Uterus (tissue), 4 donors: ENCODE data around the gene SLC17A9. TPM values are rescaled to one million over a fixed set of nuclear protein-coding genes. Genes with fewer than 3 reads are reported as not detected.

ENCODE experiments used
- DNase-seq, 2 donors: peaks; one replicate each; pipeline ENCODE4 v3.0.0-alpha.2; 2019 to 2020
- H3K27ac ChIP-seq, 2 donors: fragments of 200-600 bp; sonication (generic); 1 replicate in 1 of 2; 2 replicates in 1 of 2; pipeline ENCODE4 v1.5.1; 2016 to 2018
- H3K27me3 ChIP-seq, 2 donors: fragments of 200-600 bp; sonication (generic); one replicate each; pipeline ENCODE4 v1.5.1; 2018 to 2019; ENCODE audit warnings: control low read depth in 1 of 2
- H3K36me3 ChIP-seq, 2 donors: fragments of 200-600 bp; sonication (generic); one replicate each; pipeline ENCODE4 v1.5.1; 2019; ENCODE audit warnings: control low read depth in 1 of 2
- H3K4me1 ChIP-seq, 2 donors: fragments of 200-600 bp; sonication (generic); one replicate each; pipeline ENCODE4 v1.5.1; 2018 to 2019; ENCODE audit warnings: control low read depth in 1 of 2
- H3K4me3 ChIP-seq, 2 donors: fragments of 200-600 bp; sonication (generic); 1 replicate in 1 of 2; 2 replicates in 1 of 2; pipeline ENCODE4 v1.5.1; 2018 to 2019; ENCODE audit warnings: mild to moderate bottlenecking in 1 of 2
- H3K9me3 ChIP-seq, 2 donors: fragments of 200-600 bp; sonication (generic); one replicate each; pipeline ENCODE4 v1.5.1; 2019; ENCODE audit warnings: control low read depth in 1 of 2
- POLR2A ChIP-seq, 2 donors: fragments of 450-650 bp; IDR thresholded peaks; one replicate each; pipeline ENCODE4 v1.6.1; 2016; ENCODE audit warnings: antibody characterized with exemption in 2 of 2, mild to moderate bottlenecking in 1 of 2, moderate library complexity in 1 of 2
- intact Hi-C: fragments of 100-400 bp; cut with DNase I; formaldehyde crosslinking; loops from one replicate; pipeline ENCODE4 v1.15.1; 2023; ENCODE audit warnings: low total_unique reads
- total RNA-seq, 4 donors: library from RNA; depleted of rRNA in 3 of 4; stranded (reverse); fragments of >200 nt in 3 of 4; gene quantifications; one replicate each; pipeline versions ENCODE4 v1.1.0 to v1.2.4, GENCODE V29; 2014 to 2023
- TF ChIP-seq, protein P1 (sequence below), 4 experiments: fragments of 200-600 bp in 2 of 4; fragments of 450-650 bp in 2 of 4; sonication (generic) in 2 of 4; IDR thresholded peaks; one replicate each; pipeline ENCODE4 v1.5.1; 2016 to 2019; ENCODE audit warnings: antibody characterized with exemption in 4 of 4, mild to moderate bottlenecking in 2 of 4, moderate library complexity in 1 of 4
- donor health status: DM: yes; HTN: yes; CAD: no.

SLC17A9 gene
- total RNA-seq, 4 donors from 2014 or later = 0.26 to 5.4 (median 1.6) TPM; not detected in 1

DNA sequence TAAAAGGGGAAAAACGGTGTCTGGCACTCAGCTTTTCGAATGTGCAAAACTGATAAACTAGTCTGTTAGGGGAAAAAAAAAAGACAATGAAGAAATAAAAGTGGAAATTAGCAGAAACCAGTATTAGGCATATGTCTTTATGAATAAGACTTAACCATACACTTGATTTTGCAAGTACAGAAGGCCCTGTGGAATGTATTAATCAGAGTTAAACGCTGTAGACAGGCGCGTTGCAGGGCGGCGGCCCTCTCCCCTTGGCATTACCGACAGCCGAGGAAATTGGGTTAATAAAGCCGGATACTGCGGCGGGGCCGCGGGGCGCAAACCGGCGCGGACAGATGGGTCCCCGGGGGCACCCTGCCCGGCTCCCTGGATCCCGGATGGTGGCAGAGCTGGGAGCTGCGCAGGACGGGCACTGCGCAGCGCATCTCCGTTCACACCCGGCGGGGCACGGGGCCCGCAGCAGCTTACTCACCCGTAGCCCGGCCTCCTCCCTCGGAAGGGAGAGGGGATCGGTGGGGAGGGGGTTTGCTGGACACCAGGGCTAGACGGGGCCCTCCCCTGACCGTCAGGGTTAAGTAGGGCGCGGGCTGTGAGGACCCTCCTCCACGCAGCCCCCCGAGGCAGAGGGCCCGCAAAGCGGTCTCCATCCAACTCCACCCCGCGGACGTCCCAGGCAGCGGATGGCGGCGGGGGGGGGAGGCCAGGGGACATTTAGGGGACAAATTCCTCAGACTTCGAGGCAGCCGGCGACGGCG, 52.3 kb downstream of the SLC17A9 start:
- TF ChIP-seq, protein P1, sequence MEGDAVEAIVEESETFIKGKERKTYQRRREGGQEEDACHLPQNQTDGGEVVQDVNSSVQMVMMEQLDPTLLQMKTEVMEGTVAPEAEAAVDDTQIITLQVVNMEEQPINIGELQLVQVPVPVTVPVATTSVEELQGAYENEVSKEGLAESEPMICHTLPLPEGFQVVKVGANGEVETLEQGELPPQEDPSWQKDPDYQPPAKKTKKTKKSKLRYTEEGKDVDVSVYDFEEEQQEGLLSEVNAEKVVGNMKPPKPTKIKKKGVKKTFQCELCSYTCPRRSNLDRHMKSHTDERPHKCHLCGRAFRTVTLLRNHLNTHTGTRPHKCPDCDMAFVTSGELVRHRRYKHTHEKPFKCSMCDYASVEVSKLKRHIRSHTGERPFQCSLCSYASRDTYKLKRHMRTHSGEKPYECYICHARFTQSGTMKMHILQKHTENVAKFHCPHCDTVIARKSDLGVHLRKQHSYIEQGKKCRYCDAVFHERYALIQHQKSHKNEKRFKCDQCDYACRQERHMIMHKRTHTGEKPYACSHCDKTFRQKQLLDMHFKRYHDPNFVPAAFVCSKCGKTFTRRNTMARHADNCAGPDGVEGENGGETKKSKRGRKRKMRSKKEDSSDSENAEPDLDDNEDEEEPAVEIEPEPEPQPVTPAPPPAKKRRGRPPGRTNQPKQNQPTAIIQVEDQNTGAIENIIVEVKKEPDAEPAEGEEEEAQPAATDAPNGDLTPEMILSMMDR (IDR thresholded peaks at IDR 0.05) = no peak
- TF ChIP-seq POLR2A (IDR thresholded peaks at IDR 0.05) = no peak
- Histone ChIP-seq H3K4me3 (no peak overlapping the region), H3K36me3 (no peaks in the 10 kb centered on the region), H3K4me1 (peaks cover 0 to 13% of the 10 kb centered on the region in 2 donors), H3K9me3 (no peaks in the 10 kb centered on the region), H3K27me3 (peaks cover 23 to 67% of the 10 kb centered on the region in 2 donors), H3K27ac (no peak overlapping the region)
- intact Hi-C loops = no loop called here
- DNase-seq = no peak

DNA sequence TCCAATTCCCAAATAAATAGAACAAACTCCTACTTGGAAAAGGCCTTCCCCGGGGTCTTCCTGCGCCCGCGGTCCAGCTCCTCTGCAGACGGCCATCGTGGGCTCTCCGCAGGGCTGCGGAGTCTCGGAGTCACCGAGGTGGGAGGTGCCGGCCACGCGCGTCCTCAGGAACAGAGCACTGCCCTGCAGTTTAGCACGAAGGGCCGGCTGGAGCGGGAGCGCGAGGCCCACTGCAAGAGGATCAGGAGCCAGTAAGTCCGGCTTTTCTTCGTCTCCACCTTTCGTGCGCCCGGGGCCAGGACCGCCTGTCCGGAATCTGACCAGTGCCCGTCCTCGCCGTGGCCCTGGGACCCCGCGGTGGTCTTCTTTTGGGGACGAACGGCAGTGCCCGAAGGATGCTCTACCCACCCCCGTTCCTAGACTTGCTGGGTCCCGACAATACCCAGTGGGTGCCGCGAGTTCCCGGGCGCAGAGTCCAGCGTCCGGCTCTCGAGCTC, 52.9 kb downstream of the SLC17A9 start:
- Histone ChIP-seq H3K27ac (no peak overlapping the region), H3K36me3 (no peaks in the 10 kb centered on the region), H3K4me1 (peaks cover 0 to 13% of the 10 kb centered on the region in 2 donors), H3K4me3 (no peak overlapping the region), H3K9me3 (no peaks in the 10 kb centered on the region), H3K27me3 (peaks cover 23 to 70% of the 10 kb centered on the region in 2 donors)
- intact Hi-C loops = no loop called here
- no peak for DNase-seq
- TF ChIP-seq, protein P1 (IDR thresholded peaks at IDR 0.05) = no peak
- no peak for TF ChIP-seq POLR2A (IDR thresholded peaks at IDR 0.05)

DNA sequence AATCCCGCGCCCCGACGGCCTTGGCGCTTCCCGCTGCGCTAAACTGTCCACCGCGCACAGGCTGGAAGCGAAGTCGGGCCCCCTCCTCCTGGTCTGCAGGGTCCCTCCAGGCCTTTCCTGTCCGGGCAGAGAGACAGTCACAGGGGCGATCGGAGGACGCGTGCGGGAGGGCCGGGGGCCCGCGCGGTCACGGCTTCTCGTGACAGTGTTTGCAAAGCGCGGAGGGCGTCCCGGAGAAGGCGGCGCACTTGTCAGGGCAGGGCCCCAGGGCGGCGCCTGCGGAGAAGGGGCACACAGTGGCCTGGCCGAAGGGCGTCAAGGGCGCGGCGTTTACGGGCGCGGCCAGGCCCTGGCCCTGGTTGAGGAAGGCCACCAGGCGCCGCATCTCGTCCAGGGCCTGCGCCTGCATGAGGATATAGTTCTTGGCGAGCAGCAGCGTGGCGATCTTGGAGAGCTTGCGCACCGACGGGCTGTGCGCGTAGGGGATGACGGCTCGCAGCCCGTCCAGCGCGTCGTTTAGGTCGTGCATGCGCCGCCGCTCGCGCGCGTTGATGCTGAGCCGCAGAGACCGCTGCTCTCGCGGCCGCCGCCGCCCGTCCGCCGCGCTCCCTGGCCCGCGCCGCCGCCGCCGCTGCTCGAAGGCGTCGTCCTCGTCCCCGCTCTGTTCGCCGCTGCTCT, 53.5 kb downstream of the SLC17A9 start:
- no peak for DNase-seq
- H3K36me3 ChIP-seq = no peaks in the 10 kb centered on the region
- no peak overlapping the region for H3K4me3 ChIP-seq
- no peaks in the 10 kb centered on the region for H3K9me3 ChIP-seq
- intact Hi-C loops = loop anchor here (2.0 kb wide), 1 partner anchor 33 kb away; no protein-coding TSS in a partner anchor
- peaks cover 0 to 13% of the 10 kb centered on the region in 2 donors for H3K4me1 ChIP-seq
- H3K27me3 ChIP-seq = peaks cover 23 to 71% of the 10 kb centered on the region in 2 donors
- no peak for TF ChIP-seq POLR2A (IDR thresholded peaks at IDR 0.05)
- TF ChIP-seq, protein P1 (IDR thresholded peaks at IDR 0.05) = no peak
- H3K27ac ChIP-seq = no peak overlapping the region

DNA sequence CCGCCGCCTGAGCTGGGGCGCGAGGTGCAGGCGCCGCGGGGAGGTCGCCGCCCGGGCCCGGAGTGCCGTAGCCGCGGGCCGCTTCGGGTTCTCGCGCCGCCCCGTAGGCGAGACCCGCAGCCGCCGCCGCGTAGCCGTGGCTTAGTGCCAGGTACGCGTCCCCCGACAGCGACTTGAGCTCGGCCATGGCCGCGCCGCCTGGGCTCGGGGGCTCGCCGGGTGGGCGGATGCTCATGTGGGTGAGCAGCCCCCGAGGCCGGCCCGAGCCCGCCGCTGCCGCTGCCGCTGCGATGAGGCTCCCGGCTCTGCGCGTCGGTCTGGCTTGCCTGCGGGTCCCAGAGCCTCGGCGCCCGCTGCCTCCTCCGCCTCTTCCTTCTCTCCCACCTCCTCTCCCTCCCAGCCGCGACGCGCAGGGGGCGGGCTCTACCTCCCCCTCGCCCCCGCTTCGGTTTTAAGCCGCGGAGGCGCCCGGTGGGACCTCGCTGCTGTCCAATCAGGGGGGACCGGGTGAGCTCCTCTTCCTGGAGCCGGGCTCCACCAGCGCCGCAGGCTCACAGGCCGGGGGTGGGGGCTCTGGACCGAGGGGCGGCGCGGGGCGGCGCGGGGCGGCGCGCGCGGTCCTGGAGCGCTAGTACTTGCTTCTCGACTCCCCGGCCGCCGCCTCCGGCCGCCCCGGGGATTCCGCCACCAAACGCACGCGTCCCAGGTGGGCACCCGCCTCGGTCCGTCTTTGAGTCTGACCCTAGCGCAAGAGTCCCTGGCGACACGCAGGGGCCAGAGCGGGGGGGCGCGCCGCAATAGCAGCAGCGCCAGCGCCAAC, 54.2 kb downstream of the SLC17A9 start, which contains the start of gene BHLHE23:
TSS of gene BHLHE23 (minus strand) at position 425 of the 820 bp plus-strand sequence. CDS start at position 235, 190 bp downstream.
- Histone ChIP-seq H3K27me3 (peaks cover 23 to 71% of the 10 kb centered on the region in 2 donors), H3K4me3 (no peak within 1 kb of the TSS), H3K36me3 (no peaks in the 10 kb centered on the region), H3K27ac (no peak within 1 kb of the TSS), H3K4me1 (peaks cover 0 to 13% of the 10 kb centered on the region in 2 donors), H3K9me3 (no peaks in the 10 kb centered on the region)
- intact Hi-C loops = loop anchor here (2.0 kb wide), 1 partner anchor 34 kb away; no protein-coding TSS in a partner anchor
- TF ChIP-seq POLR2A (IDR thresholded peaks at IDR 0.05) = no peak
- TF ChIP-seq, protein P1 (IDR thresholded peaks at IDR 0.05) = no peak
- no peak for DNase-seq
